Stimulated activated CD4-positive, alpha-beta T cell treated with anti-CD3 and anti-CD28 coated beads, Interleukin-2, amount 100 ng/mL, for 4 hours (primary cell): ENCODE measurements around the gene GLIPR2.

Experiments
- DNase-seq: peaks from one replicate; pipeline ENCODE4 v3.0.0-alpha.2; 2020; ENCODE audit warnings: low read depth

The GLIPR2 gene

DNA sequence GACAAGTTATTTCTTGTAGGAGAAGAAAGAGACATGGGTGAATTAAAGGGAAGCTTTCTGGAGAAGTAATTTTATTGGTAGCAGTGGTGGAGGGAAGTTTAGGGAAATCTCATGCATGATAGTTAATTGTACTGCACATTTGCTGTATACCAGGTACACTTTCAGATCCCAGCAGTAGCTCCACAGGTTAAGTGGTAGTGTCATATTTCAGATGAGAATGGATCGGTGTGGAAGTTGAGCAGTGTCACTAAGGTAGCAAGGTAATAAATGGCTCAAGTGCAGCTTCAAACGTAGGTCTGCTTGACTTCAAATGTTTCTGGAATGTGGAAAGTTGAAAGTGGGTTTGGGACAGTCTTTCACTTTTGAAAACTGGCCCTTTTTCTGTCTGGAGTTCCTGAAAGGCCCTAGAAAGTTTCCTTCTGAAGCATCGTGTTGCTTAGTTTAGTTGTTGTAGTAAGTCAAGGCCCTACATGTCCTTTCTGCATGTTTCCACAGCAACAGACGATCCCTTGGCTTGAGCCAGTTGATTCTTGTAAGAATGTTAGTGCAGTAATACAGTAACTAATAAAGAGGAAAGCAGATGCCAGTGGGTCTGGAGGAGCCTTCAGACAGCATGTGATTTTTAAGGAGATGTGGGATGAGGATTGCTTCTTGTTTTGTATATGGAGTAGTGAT is 57.9 kb downstream of the GLIPR2 start:
- no peak for DNase-seq

GRCh38 chr9:36204906-36205547 is 68.5 kb downstream of the GLIPR2 start:
- no peak for DNase-seq

GRCh38 chr9:36207016-36207415 is 70.5 kb downstream of the GLIPR2 start:
- no peak for DNase-seq

GRCh38 chr9:36207546-36208012 is 71.0 kb downstream of the GLIPR2 start:
- DNase-seq = no peak

- no peak for DNase-seq
Observed at GRCh38 chr9:36208521-36209253, 72.2 kb downstream of the GLIPR2 start.

GRCh38 chr9:36210722-36211121 is 74.2 kb downstream of the GLIPR2 start:
- no peak for DNase-seq

- DNase-seq = no peak
Observed at GRCh38 chr9:36211510-36211909, 75.0 kb downstream of the GLIPR2 start.

DNA sequence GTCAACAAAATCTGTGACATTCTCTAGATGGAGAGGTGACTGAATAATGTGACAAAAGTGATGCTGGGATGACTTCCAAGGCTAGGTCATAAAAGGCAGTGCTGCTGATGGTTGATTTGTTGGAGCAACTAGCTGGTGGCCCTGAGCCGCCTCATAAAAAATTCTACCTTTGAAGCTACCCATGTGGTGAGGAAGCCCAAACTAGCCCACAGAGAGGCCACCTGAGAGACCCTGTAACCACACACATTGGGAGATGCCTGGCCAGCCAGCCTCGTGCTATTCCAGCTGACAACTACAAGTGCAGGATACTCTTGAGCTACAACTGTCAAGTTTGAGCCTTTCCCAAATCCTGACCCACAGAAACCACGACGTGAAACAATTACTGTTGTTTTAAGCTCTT is 76.9 kb downstream of the GLIPR2 start:
- no peak for DNase-seq
